Activated CD8-positive, alpha-beta memory T cell treated with anti-CD3 and anti-CD28 coated beads, Interleukin-2, amount 50 U/mL, for 1 hour (primary cell): ENCODE measurements around the gene TMEM9.

Experiments used
- DNase-seq: peaks from one replicate; pipeline ENCODE4 v3.0.0-alpha.2; 2020; ENCODE audit errors: extremely low read depth

The TMEM9 gene

GRCh38 chr1:201105688-201106087, 48.6 kb downstream of the TMEM9 start:
- no peak for DNase-seq

GRCh38 chr1:201104141-201104540, 50.1 kb downstream of the TMEM9 start:
- no peak for DNase-seq

GRCh38 chr1:201103666-201104065, 50.6 kb downstream of the TMEM9 start:
- no peak for DNase-seq

GRCh38 chr1:201100169-201100930, 53.9 kb downstream of the TMEM9 start:
- DNase-seq = no peak

- no peak for DNase-seq
These were observed 55.1 kb downstream of the TMEM9 start for GRCh38 chr1:201098992-201099677.

GRCh38 chr1:201096977-201097856, 57.1 kb downstream of the TMEM9 start:
- DNase-seq = no peak

GRCh38 chr1:201096041-201096461, 58.2 kb downstream of the TMEM9 start:
- DNase-seq = no peak

- no peak for DNase-seq
These were observed 58.7 kb downstream of the TMEM9 start for GRCh38 chr1:201095581-201095980.

GRCh38 chr1:201094832-201095231, 59.4 kb downstream of the TMEM9 start:
- no peak for DNase-seq

- no peak for DNase-seq
These were observed 60.3 kb downstream of the TMEM9 start for GRCh38 chr1:201093962-201094361.

- DNase-seq = no peak
These were observed 60.7 kb downstream of the TMEM9 start for GRCh38 chr1:201093561-201093960.

- DNase-seq = no peak
These were observed 61.5 kb downstream of the TMEM9 start for GRCh38 chr1:201092738-201093137.

GRCh38 chr1:201091256-201091655, 63.0 kb downstream of the TMEM9 start:
- no peak for DNase-seq

GRCh38 chr1:201090541-201090940, 63.7 kb downstream of the TMEM9 start:
- DNase-seq = no peak

- no peak for DNase-seq
These were observed 64.7 kb downstream of the TMEM9 start for GRCh38 chr1:201089596-201089995.

- DNase-seq = no peak
These were observed 65.3 kb downstream of the TMEM9 start for GRCh38 chr1:201088901-201089525.

- DNase-seq = no peak
These were observed 65.9 kb downstream of the TMEM9 start for GRCh38 chr1:201088395-201088794.

GRCh38 chr1:201085902-201086735, 68.2 kb downstream of the TMEM9 start:
- DNase-seq = no peak
